ENCODE measurements around the gene ARHGEF28.

The ARHGEF28 gene

DNA sequence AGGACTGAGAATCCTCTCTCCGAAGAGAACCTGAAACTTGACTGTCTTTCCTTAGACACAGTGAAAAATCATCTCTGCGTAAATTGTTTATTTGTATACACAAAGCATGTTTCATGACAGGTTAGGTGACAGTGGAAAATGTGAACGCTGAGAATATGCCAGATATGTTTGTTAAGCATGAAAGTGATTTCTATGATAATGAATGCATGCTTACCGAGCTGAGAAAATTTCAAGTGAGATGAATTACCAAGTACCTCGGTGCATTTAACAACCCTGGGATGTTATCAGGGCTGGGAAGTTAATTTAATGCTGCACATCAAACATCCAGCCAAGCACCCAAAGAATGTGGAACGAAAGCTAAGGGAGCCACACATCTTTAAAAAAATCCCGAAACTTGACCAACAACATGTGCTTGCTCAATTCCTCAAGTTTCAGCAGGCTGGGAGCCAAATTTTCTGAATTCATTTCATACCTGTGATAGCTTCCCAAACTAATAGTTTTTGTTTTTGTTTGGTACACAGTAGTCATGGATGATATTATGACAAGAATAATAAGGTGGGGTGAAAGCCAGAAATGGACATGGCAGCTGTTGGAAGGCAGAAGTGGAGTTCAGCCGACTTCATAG lies 336.9 kb downstream of the ARHGEF28 start:
- Histone ChIP-seq H2BK5ac (ENCODE audit: low read length) (no peak overlapping the region), H3K27me3 (ENCODE audit: insufficient read depth, low read length, poor library complexity) (no peaks in the 10 kb centered on the region), H2AK5ac (ENCODE audit: low read length) (no peak overlapping the region), H3K9ac (ENCODE audit: low read length) (no peak overlapping the region), H3K79me2 (ENCODE audit: control insufficient read depth, insufficient read depth, low read length) (no peaks in the 10 kb centered on the region), H4K8ac (ENCODE audit: low read depth, low read length) (no peak overlapping the region), H4K5ac (ENCODE audit: low read length) (no peak overlapping the region), H3K27ac (ENCODE audit: low read depth, low read length) (no peak overlapping the region), H3K4me2 (ENCODE audit: low read length) (no peak overlapping the region), H3K4ac (ENCODE audit: low read depth, low read length) (no peak overlapping the region), H3K23ac (ENCODE audit: low read length) (no peak overlapping the region), H3K56ac (ENCODE audit: low read length) (no peak overlapping the region), H3K18ac (ENCODE audit: low read length) (no peak overlapping the region), H2BK15ac (replicated peaks; ENCODE audit: low read depth) (no peak overlapping the region), H2BK120ac (ENCODE audit: low read depth, low read length) (no peak overlapping the region), H3K4me3 (ENCODE audit: low read length) (no peak overlapping the region), H3K79me1 (ENCODE audit: low read length) (no peaks in the 10 kb centered on the region), H3K36me3 (ENCODE audit: control insufficient read depth, insufficient read depth, low read length) (no peaks in the 10 kb centered on the region), H3K4me1 (ENCODE audit: control insufficient read depth, low read depth, low read length) (no peaks in the 10 kb centered on the region)
- DNase-seq: no peak
- no CpG with 5 or more reads among the region's 8 CpGs for WGBS (ENCODE audit: extremely low coverage, insufficient coverage, low lambda C conversion rate)

DNA sequence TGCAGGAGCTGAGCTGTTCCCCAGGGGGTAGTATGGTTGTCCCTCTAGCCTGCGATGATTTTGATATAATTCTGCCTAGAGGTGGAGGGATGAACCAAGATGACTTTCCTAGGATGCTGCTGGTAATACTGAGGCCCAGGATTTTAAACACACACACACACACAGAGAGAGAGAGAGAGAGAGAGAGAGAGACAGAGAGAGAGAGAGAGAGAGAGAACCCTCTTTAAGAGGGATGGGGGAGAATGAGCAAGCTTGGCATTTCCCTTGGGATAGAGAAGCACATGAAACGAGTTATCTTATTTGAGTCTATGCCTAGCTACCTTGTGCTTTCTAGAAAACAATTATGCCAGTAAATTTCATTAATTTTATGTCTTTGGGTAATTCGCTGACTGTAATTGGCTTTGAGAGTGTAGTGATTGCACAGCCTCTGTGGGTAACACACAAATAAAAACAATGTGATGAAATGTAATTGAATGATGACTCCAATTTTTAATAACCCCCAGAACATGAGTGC lies 338.4 kb downstream of the ARHGEF28 start:
- no peaks in the 10 kb centered on the region for H3K27me3 ChIP-seq (ENCODE audit: insufficient read depth, low read length, poor library complexity)
- no peaks in the 10 kb centered on the region for H3K79me2 ChIP-seq (ENCODE audit: control insufficient read depth, insufficient read depth, low read length)
- no peaks in the 10 kb centered on the region for H3K79me1 ChIP-seq (ENCODE audit: low read length)
- no peak overlapping the region for H2BK15ac ChIP-seq (replicated peaks; ENCODE audit: low read depth)
- H3K4me2 ChIP-seq (ENCODE audit: low read length): no peak overlapping the region
- H3K18ac ChIP-seq (ENCODE audit: low read length): no peak overlapping the region
- H4K8ac ChIP-seq (ENCODE audit: low read depth, low read length): no peak overlapping the region
- no peak overlapping the region for H2AK5ac ChIP-seq (ENCODE audit: low read length)
- no peak overlapping the region for H3K27ac ChIP-seq (ENCODE audit: low read depth, low read length)
- H3K4me1 ChIP-seq (ENCODE audit: control insufficient read depth, low read depth, low read length): no peaks in the 10 kb centered on the region
- H2BK120ac ChIP-seq (ENCODE audit: low read depth, low read length): no peak overlapping the region
- H3K36me3 ChIP-seq (ENCODE audit: control insufficient read depth, insufficient read depth, low read length): no peaks in the 10 kb centered on the region
- no peak overlapping the region for H3K4me3 ChIP-seq (ENCODE audit: low read length)
- WGBS (ENCODE audit: extremely low coverage, insufficient coverage, low lambda C conversion rate): no CpG with 5 or more reads among the region's 3 CpGs
- no peak overlapping the region for H3K23ac ChIP-seq (ENCODE audit: low read length)
- no peak overlapping the region for H2BK5ac ChIP-seq (ENCODE audit: low read length)
- no peak overlapping the region for H3K4ac ChIP-seq (ENCODE audit: low read depth, low read length)
- no peak for DNase-seq
- H4K5ac ChIP-seq (ENCODE audit: low read length): peak overlapping the region; percentile 9
- no peak overlapping the region for H3K9ac ChIP-seq (ENCODE audit: low read length)
- no peak overlapping the region for H3K56ac ChIP-seq (ENCODE audit: low read length)

DNA sequence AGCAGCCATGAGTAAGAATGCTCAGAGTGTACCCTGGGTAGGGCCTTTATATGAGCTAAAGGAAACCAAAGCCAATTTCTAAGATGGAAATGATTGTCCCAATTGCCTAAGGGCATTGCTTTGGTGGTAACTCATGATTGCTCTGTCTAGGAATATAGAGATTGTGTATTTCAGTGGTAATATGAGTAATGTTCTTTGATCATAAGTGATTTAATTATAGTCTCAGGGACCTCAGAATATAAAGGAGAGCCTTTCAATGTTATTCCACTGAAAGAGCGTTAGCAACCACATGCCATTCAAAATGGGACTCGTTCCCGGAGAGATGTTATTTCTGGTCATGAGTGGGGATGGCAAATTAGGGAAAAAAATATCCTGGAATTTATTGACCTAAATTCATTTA lies 340.5 kb downstream of the ARHGEF28 start:
- Histone ChIP-seq H3K23ac (ENCODE audit: low read length) (no peak overlapping the region), H3K27ac (ENCODE audit: low read depth, low read length) (no peak overlapping the region), H3K4me3 (ENCODE audit: low read length) (no peak overlapping the region), H3K4me2 (ENCODE audit: low read length) (no peak overlapping the region), H2BK120ac (ENCODE audit: low read depth, low read length) (no peak overlapping the region), H3K9ac (ENCODE audit: low read length) (no peak overlapping the region), H3K4me1 (ENCODE audit: control insufficient read depth, low read depth, low read length) (no peaks in the 10 kb centered on the region), H4K8ac (ENCODE audit: low read depth, low read length) (no peak overlapping the region), H2BK15ac (replicated peaks; ENCODE audit: low read depth) (no peak overlapping the region), H3K18ac (ENCODE audit: low read length) (no peak overlapping the region), H2BK5ac (ENCODE audit: low read length) (no peak overlapping the region), H4K5ac (ENCODE audit: low read length) (no peak overlapping the region), H3K36me3 (ENCODE audit: control insufficient read depth, insufficient read depth, low read length) (no peaks in the 10 kb centered on the region), H2AK5ac (ENCODE audit: low read length) (no peak overlapping the region), H3K4ac (ENCODE audit: low read depth, low read length) (no peak overlapping the region), H3K79me2 (ENCODE audit: control insufficient read depth, insufficient read depth, low read length) (no peaks in the 10 kb centered on the region), H3K79me1 (ENCODE audit: low read length) (no peaks in the 10 kb centered on the region), H3K27me3 (ENCODE audit: insufficient read depth, low read length, poor library complexity) (no peaks in the 10 kb centered on the region), H3K56ac (ENCODE audit: low read length) (no peak overlapping the region)
- DNase-seq: no peak
- WGBS (ENCODE audit: extremely low coverage, insufficient coverage, low lambda C conversion rate): no CpG with 5 or more reads among the region's 3 CpGs

DNA sequence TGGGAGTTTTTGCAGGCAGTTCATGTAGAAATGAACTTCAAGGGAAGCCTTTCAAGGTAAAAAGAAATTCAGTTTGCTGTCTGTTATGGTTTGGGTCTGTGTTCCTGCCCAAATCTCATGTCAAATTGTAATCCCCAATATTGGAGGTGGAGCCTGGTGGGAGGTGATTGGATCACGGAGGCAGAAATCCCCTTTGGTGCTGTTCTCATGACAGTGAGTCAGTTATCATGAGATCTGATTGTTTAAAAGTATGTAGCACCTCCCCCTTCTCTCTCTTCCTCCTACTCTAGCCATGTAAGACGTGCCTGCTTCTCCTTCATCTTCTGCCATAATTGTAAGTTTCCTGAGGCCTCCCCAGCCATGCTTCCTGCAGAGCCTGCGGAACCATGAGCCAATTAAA lies 341.4 kb downstream of the ARHGEF28 start:
- no peaks in the 10 kb centered on the region for H3K36me3 ChIP-seq (ENCODE audit: control insufficient read depth, insufficient read depth, low read length)
- H3K4me2 ChIP-seq (ENCODE audit: low read length): no peak overlapping the region
- H2BK120ac ChIP-seq (ENCODE audit: low read depth, low read length): no peak overlapping the region
- WGBS (ENCODE audit: extremely low coverage, insufficient coverage, low lambda C conversion rate): no CpG with 5 or more reads among the region's 3 CpGs
- H4K5ac ChIP-seq (ENCODE audit: low read length): no peak overlapping the region
- DNase-seq: peak; percentile 21
- no peak overlapping the region for H2BK15ac ChIP-seq (replicated peaks; ENCODE audit: low read depth)
- H3K9ac ChIP-seq (ENCODE audit: low read length): no peak overlapping the region
- no peak overlapping the region for H3K4ac ChIP-seq (ENCODE audit: low read depth, low read length)
- H3K27ac ChIP-seq (ENCODE audit: low read depth, low read length): no peak overlapping the region
- no peaks in the 10 kb centered on the region for H3K4me1 ChIP-seq (ENCODE audit: control insufficient read depth, low read depth, low read length)
- H2AK5ac ChIP-seq (ENCODE audit: low read length): no peak overlapping the region
- H3K79me1 ChIP-seq (ENCODE audit: low read length): no peaks in the 10 kb centered on the region
- H4K8ac ChIP-seq (ENCODE audit: low read depth, low read length): no peak overlapping the region
- H3K79me2 ChIP-seq (ENCODE audit: control insufficient read depth, insufficient read depth, low read length): no peaks in the 10 kb centered on the region
- H3K56ac ChIP-seq (ENCODE audit: low read length): peak overlapping the region; percentile 40
- no peak overlapping the region for H3K18ac ChIP-seq (ENCODE audit: low read length)
- no peak overlapping the region for H3K23ac ChIP-seq (ENCODE audit: low read length)
- no peaks in the 10 kb centered on the region for H3K27me3 ChIP-seq (ENCODE audit: insufficient read depth, low read length, poor library complexity)
- H3K4me3 ChIP-seq (ENCODE audit: low read length): no peak overlapping the region
- no peak overlapping the region for H2BK5ac ChIP-seq (ENCODE audit: low read length)

DNA sequence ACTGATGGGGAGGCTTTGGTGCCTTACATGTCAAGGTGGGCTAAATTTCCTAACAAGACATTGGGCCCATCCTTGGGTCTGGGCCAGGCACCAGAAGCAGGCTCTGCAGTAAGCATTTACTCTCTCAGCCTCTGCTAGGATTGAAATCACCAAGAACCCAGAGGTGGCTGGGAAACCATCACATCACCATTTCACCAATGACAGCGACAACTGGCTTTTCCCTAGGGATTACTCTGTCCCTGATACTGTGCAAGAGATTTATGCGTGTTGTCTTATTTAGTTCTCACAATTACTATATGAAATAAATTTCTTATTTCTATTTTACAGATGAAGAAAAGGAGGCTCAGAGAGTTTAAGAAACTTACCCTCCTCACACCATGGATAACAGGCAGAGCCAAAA lies 342.2 kb downstream of the ARHGEF28 start:
- peak overlapping the region; percentile 86 for H3K18ac ChIP-seq (ENCODE audit: low read length)

DNA sequence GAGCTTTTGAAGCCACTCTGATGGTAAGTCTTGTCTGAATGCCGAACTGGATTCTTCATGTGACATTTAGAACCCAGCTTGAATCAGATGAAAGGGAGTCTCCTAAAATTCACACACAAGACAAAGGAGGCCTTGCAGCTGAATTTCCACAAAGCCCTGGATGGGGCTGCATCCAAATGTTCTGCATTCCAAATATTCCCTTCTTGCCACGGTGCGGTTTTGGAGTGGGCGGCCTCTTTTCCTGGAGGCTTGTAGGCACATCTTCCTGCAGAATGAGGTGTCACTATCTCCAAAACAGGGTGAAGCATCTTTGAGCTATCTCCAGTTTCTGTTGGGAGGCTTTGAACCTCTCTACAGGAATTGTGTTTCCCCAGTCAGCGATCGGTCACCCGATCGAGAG lies 342.7 kb downstream of the ARHGEF28 start:
- no peak overlapping the region for H4K5ac ChIP-seq (ENCODE audit: low read length)
- H3K27ac ChIP-seq (ENCODE audit: low read depth, low read length): no peak overlapping the region
- DNase-seq: peak; percentile 73
- no peak overlapping the region for H3K23ac ChIP-seq (ENCODE audit: low read length)
- H3K18ac ChIP-seq (ENCODE audit: low read length): peak overlapping the region; percentile 86
- H2BK5ac ChIP-seq (ENCODE audit: low read length): no peak overlapping the region
- no peak overlapping the region for H3K4me2 ChIP-seq (ENCODE audit: low read length)
- H3K79me1 ChIP-seq (ENCODE audit: low read length): no peaks in the 10 kb centered on the region
- no peaks in the 10 kb centered on the region for H3K36me3 ChIP-seq (ENCODE audit: control insufficient read depth, insufficient read depth, low read length)
- H3K4me1 ChIP-seq (ENCODE audit: control insufficient read depth, low read depth, low read length): no peaks in the 10 kb centered on the region
- no peak overlapping the region for H3K56ac ChIP-seq (ENCODE audit: low read length)
- no peak overlapping the region for H2AK5ac ChIP-seq (ENCODE audit: low read length)
- WGBS (ENCODE audit: extremely low coverage, insufficient coverage, low lambda C conversion rate): no CpG with 5 or more reads among the region's 8 CpGs
- no peak overlapping the region for H2BK15ac ChIP-seq (replicated peaks; ENCODE audit: low read depth)
- H3K9ac ChIP-seq (ENCODE audit: low read length): no peak overlapping the region
- H2BK120ac ChIP-seq (ENCODE audit: low read depth, low read length): no peak overlapping the region
- H3K4ac ChIP-seq (ENCODE audit: low read depth, low read length): peak overlapping the region; percentile 37
- H3K79me2 ChIP-seq (ENCODE audit: control insufficient read depth, insufficient read depth, low read length): no peaks in the 10 kb centered on the region
- no peak overlapping the region for H3K4me3 ChIP-seq (ENCODE audit: low read length)
- no peak overlapping the region for H4K8ac ChIP-seq (ENCODE audit: low read depth, low read length)
- no peaks in the 10 kb centered on the region for H3K27me3 ChIP-seq (ENCODE audit: insufficient read depth, low read length, poor library complexity)

More for the DNA sequence above, 342.2 kb downstream of the ARHGEF28 start:
- H3K4ac ChIP-seq (ENCODE audit: low read depth, low read length): peak overlapping the region; percentile 37
- no peak overlapping the region for H2BK5ac ChIP-seq (ENCODE audit: low read length)
- H3K79me2 ChIP-seq (ENCODE audit: control insufficient read depth, insufficient read depth, low read length): no peaks in the 10 kb centered on the region
- H3K56ac ChIP-seq (ENCODE audit: low read length): no peak overlapping the region
- no peak overlapping the region for H3K27ac ChIP-seq (ENCODE audit: low read depth, low read length)
- no peaks in the 10 kb centered on the region for H3K79me1 ChIP-seq (ENCODE audit: low read length)
- no peaks in the 10 kb centered on the region for H3K4me1 ChIP-seq (ENCODE audit: control insufficient read depth, low read depth, low read length)
- H3K9ac ChIP-seq (ENCODE audit: low read length): no peak overlapping the region
- no peak overlapping the region for H2BK120ac ChIP-seq (ENCODE audit: low read depth, low read length)
- no CpG with 5 or more reads among the region's 2 CpGs for WGBS (ENCODE audit: extremely low coverage, insufficient coverage, low lambda C conversion rate)
- no peaks in the 10 kb centered on the region for H3K27me3 ChIP-seq (ENCODE audit: insufficient read depth, low read length, poor library complexity)
- H2AK5ac ChIP-seq (ENCODE audit: low read length): no peak overlapping the region
- H3K4me2 ChIP-seq (ENCODE audit: low read length): no peak overlapping the region
- no peaks in the 10 kb centered on the region for H3K36me3 ChIP-seq (ENCODE audit: control insufficient read depth, insufficient read depth, low read length)
- H3K4me3 ChIP-seq (ENCODE audit: low read length): no peak overlapping the region
- no peak overlapping the region for H4K5ac ChIP-seq (ENCODE audit: low read length)
- no peak overlapping the region for H3K23ac ChIP-seq (ENCODE audit: low read length)
- H2BK15ac ChIP-seq (replicated peaks; ENCODE audit: low read depth): no peak overlapping the region
- H4K8ac ChIP-seq (ENCODE audit: low read depth, low read length): no peak overlapping the region
- no peak for DNase-seq
